Measurements from ENCODE around the gene PSORS1C1.
A peak's percentile ranks its signal among the peaks of the same experiment; 100 is the strongest.

Gene PSORS1C1

DNA sequence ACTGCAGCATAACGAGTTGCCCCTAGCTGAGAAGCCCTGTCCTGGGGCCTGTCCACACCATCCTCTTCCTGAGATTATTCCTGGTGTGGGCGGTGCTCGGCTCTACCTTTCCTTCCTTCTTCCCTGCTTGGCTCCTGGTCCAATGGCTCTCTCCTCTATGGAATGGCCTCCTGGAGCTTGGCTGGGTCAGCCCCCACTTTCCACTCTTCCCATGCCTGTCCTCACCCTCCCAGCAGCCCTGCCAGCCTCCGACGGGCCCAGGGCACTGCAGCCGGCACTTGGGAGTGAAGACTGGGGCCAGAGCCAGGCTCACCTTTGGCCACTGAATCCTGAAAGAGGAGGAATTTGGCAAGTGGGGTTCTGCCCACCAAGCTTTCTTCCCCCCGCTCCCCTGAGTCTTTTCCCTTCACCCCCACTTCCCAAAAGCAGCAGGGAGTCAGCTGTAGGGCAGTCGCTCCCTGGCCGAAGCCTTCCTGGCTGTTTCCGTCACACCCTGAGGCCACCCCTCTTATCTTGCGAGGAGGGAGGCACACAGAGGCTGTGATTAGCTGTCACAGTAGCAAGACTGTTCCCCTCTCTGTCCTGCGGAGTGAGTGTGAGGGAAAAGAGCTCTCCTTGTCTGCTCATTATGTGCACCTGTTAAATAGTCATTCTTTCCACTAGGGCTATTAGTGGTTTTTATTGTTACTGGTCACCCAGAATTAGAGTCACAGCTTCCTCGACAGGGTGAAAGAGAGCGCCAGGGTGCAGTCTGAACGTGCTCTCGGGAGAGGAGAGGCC, 12.0 kb downstream of the PSORS1C1 start:
- no peak for DNase-seq (ENCODE audit: low read depth)

DNA sequence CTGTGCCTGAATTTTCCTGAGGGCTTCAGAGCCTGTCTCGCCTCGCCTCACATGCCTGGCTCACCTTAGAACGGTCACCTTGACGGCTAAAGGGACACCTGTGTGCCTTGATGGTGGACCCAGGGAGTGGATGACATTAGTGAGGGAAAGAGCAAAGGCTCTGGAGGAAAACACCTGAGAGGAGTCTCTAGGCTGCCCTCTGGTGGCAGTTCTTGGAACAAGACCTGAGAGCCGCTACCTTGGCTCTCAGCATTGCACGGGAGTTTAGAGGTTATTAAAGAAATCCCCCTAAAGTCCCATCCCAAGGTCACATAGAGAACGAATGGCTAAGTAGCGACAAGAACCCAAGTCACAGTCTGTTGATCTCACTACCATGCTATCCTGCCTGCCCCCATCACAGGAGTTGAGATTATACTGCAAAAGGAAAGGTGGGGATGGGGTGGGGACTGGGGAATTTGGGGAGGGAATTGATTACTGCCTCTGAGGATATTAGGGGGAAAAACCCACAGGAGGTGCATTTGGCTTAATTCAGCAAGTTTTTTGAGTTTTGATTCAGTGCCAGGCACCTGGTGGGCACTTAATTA, 13.6 kb downstream of the PSORS1C1 start:
- DNase-seq (ENCODE audit: low read depth) = peak; percentile 63

DNA sequence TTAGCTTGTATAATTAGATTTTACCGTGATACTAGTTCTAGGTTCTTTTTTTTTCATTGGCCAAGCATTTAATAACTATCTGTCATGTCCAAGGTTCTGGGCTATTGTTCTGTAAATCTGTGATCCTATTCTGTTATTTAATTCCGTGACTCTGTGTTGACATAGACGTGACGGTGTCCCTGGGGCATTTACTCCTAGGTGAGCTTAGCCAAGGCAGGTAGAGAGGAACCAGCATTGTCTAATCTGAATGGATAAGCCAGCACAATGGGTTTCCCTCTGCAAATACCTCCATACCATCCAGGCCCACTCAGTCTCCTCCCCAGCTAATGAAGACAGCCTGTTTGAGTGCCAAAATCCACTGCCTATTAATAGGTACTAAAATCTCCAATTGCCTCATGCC, 14.5 kb downstream of the PSORS1C1 start:
- DNase-seq (ENCODE audit: low read depth) = no peak

DNA sequence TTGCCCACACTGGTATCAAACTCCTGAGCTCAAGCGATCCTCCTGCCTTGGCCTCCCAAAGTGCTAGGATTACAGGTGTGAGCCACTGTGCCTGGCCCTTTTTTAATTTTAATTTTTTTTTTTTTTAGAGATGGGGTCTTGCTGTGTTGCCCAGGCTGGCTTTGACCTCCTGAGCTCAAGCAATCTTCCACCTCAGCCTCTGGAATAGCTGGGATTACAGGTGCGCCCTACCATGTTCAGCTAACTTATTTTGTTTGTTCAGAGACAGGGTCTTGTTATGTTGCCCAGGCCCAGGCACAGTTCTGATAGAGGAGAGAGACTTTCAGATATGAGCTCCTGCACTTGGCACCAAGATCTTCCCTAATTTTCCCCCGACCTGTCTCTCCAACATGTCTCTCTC, 16.2 kb downstream of the PSORS1C1 start:
- DNase-seq (ENCODE audit: low read depth) = no peak

DNA sequence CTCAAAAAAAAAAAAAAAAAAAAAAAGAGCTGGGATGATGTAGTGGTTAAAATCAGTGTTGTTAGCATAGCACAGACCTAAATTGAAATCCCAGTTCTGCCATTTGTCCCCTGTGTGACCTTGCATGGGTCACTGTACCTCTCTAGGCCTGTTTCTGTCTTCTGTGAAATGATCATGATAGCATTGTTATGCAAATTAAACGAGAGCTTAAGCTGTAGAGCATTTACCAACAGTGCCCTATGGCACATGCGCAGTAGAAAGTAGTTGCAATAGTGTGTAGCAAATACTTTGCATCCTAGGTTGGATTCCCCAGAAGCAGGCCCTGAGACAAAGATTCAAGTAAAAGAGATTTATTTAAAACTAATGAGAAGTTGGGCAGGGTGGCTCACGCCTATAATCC, 17.0 kb downstream of the PSORS1C1 start:
- DNase-seq (ENCODE audit: low read depth) = no peak

DNA sequence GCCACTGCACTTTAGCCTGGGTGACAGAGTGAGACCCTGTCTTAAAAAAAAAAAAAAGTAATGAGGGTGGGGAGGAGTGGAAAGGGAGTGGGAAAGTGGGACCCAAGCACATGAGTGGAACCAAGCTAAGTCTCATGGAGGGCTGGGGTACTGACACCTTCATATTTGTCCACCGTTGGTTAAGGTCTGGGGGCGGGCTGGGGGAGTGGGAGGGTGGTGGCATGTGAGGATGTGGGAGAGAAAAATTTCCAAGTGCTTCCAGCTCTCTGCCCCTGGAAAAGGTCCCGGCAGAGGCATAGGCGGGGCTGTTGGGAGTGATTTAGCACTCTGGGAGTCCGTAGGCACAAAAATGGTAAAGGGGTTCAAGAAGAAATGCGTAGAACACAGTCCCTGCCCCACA, 18.2 kb downstream of the PSORS1C1 start:
- DNase-seq (ENCODE audit: low read depth) = no peak

DNA sequence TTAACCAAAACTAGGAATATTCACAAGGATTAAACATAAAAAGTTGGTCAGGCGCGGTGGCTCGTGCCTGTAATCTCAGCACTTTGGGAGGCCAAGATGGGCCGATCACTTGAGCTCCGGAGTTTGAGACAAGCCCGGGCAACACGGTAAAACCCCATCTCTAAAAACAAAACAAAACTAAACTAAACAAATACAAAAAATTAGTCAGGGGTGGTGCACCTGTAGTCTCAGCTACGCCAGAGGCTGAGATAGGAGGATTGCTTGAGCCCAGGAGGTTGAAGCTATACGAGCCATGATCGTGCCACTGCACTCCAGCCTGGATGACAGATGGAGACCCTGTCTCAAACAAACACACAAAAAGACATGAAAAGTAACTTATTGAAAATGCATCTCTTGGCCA, 21.1 kb downstream of the PSORS1C1 start:
- DNase-seq (ENCODE audit: low read depth) = no peak

DNA sequence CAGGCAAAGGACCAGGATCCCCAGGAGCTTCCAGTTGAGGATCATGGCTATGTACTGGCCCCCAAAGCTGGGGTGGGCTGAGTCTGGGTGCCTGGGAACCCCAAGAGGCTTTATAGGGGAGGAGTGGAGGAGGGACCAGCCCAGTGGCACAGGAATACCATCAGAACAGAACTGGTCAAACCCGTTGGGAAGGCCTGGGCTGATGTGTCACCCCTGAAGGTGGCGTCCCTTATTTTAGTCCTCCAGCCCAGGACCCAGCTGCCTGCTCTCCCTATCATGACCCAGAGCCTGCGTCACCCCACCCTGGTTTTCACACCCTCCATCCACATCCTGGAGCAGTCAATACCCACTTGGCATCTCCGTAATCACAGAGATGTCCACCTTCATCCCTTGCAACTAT, 24.4 kb downstream of the PSORS1C1 start, which contains the start of gene PSORS1C2:
Gene PSORS1C2 (minus strand): TSS at position 85 of the 400 bp plus-strand sequence. CDS start 40 bp downstream, at position 45.
- DNase-seq (ENCODE audit: low read depth) = no peak

DNA sequence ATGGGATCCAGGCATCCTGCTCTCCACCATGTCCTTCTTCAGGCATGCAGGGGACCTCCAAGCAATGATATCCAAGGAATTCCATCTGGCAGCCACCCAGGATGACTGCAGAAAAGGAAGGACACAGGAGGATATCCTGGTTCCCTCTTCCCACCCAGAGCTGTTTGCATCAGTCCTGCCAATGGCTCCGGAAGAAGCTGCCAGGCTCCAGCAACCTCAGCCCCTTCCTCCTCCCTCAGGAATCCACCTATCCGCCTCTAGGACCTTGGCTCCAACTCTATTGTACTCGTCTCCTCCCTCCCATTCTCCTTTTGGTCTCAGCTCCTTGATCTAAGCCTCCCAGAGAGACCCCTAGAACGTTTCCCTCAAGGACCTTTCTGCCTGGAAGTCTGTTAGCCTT, 25.0 kb downstream of the PSORS1C1 start:
- no peak for DNase-seq (ENCODE audit: low read depth)

DNA sequence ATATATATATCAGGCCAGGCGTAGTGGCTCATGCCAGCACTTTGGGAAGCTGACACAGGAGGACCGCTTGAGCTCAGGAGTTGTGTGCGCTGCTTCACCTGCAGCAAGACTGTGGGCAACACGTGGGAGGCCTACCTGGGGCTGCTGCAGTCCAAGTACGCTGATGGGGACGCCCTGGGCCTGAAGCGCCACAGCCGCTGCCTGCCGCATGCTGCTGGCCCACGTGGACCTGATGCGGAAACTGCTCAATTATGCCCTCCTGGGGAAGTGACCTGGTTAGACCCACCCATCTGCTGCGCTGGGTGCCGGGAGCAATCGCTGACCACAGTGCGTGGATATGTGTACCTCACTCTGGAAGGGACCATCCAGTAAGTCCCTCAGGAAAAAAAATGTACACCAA, 26.0 kb downstream of the PSORS1C1 start:
- no peak for DNase-seq (ENCODE audit: low read depth)

DNA sequence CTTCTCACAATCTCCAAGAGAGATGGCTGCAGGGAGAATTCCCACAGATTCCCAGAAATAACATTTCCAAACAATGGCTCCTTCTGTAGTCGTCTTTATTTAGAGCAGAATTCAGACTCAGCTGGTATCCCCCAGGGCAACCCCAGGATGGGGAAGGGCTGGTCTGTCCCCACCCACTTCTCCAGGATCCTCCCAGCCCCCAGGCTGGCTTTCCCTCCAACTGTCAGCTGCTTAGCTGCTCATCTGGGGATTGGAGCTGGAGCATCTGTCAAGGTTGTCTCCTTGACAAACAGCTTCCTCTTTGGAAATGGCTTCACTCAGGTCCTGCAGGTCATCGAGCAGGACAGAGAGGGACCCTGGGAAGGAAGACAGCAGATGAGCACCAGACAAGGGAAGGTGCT, 27.8 kb downstream of the PSORS1C1 start:
- no peak for DNase-seq (ENCODE audit: low read depth)

DNA sequence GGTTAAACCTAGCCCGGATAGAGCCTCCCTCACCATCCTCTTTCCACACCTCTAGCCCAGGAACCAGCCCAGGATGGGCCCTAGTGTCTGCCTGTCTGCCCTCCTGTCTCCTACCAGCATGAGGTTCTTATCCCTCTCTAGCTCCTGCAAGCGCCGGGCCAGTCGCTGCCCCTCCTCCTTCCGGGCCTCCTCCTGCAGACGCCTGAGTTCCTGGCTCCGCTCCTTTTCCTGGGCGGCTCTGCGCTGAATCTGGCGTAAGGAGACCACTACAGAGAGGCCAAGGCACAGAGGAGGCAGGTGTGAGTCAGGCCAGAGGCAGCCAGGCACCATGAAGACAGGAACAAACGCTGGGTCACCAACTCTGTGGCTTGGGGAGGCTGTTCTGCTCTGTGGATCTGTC, 28.5 kb downstream of the PSORS1C1 start:
- DNase-seq (ENCODE audit: low read depth) = no peak

DNA sequence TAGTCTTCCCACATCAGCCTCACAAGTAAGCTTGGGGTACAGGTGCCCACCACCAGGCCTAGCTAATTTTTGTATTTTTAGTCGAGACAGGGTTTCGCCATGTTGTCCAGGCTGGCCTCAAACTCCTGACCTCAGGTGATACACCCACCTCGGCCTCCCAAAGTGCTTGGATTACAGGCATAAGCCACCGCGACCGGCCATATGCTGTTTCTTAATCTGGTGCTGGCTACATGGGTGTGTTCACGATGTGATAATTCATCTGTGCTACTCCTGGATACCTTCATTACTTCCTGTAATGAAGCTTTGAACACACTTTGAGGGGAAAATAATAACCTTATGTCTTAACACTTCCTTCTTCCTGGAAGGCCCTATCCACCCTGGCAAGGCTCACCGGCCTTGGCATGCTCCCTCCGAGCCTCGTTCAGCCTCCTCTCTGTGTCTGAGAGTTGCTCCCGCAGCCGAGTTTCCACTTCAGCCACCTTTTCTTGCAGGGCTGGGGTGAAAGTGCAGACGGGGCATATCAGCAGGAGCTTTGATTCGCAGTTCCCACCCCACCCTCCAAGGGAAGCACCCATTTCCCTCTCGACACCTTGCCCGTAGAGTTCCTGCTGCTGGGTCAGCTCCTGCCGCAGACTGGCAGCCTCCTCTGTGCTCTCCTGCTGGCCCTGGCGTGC, 29.8 kb downstream of the PSORS1C1 start:
- no peak for DNase-seq (ENCODE audit: low read depth)

DNA sequence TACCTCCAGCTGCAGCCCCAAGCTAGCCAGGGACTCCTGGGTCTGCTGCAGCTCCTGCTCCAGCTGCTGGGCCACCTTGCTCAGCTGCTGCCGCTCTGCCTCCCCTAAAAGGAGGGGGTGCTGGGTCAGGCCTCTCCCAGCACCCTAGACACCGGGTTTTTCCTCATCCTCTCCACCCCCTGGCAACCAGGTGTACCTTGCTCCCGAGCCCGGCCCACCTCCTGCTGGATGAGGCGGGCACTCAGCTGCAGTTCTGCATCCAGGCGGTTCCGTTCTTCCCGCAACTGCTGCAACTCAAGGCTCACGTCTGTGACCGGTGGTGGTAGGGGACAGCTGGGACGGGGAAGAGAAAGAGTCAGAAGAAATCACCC, 30.4 kb downstream of the PSORS1C1 start:
- no peak for DNase-seq (ENCODE audit: low read depth)

DNA sequence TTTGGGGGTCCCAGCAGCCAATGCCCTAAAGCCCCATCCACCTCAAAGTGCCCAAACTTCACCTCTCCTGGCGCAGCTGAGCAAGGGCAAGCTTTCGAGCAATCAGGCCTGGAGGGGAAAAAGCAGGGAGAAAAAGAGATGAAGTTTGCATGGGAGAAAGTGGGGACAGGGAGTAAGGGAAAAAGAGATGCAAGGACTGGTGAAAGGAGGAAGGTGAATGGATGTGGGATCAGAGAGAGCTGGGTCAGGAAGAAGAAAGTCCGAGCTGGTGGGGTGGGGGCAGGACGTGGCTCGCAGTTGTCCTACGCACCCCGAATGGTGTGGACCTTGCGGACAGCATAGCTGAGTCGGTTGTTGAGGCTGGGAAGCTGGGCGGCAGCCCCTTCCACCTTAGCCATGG, 30.8 kb downstream of the PSORS1C1 start:
- no peak for DNase-seq (ENCODE audit: low read depth)

DNA sequence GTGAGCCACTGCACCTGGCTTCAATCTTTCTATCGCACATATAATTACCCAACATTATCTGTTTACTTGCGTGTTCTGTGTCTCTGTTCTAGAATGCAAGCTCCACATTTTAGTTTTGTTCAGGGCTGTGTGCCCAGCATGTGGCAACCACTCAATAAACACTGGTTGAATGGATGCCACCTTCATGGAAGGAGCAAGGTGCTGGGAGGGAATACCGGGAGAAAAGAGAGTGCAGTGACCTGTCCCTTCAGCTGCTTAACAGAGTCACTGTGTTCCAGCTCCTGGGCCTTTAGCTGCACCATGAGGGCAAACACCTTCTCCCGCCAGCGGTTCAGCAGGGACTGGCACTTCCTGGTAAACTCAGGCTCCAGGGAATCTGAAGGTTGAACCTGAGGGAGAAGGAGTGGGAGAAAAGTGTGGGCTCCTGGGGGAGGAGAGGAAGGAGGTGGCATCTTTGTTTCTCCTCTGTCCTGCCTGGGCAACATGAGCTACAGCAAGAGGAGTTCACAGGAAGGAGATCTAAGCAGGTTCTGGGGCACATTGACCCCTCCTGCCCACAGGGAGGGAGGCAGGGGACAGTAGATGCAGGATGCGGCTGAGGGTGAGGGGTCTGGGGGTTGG, 35.3 kb downstream of the PSORS1C1 start:
- DNase-seq (ENCODE audit: low read depth) = no peak

DNA sequence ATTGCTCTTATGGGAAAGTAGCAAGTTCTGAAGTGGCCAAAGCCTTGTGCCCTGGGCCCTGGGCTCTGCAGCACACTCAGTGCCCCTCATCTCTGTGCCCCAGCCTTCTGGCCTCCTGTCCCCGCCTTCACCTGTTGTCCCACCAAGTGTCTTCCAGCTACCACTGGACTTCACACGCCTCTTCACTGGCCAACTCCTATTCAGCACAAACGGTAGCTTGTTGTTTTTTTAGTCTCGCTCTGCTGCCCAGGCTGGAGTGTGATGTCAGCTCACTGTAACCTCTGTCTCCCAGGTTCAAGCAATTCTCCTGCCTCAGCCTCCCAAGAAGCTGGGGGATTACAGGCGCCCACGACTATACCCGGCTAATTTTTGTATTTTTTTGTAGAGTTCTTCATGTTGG, 38.2 kb downstream of the PSORS1C1 start:
- DNase-seq (ENCODE audit: low read depth) = no peak

DNA sequence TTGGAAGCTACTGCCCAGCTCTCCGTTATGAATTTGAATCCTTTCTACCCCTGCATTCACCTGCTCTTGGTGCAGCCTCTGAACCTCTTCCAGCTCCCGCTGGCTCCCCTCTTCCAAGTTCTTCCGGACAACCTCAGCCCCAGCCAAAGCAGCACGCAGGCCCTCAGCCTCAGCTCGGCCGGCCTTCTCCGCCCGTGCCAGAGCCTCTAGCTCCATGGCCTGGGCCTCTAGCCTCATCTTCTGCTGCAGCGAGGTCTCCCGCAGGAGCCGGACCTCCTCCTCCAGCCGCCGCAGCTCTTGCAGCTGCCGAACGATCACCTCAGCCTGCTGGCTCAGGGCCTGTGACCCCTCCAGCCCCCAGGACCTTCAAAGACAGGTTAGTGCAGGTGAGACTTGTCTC, 39.8 kb downstream of the PSORS1C1 start:
- no peak for DNase-seq (ENCODE audit: low read depth)

DNA sequence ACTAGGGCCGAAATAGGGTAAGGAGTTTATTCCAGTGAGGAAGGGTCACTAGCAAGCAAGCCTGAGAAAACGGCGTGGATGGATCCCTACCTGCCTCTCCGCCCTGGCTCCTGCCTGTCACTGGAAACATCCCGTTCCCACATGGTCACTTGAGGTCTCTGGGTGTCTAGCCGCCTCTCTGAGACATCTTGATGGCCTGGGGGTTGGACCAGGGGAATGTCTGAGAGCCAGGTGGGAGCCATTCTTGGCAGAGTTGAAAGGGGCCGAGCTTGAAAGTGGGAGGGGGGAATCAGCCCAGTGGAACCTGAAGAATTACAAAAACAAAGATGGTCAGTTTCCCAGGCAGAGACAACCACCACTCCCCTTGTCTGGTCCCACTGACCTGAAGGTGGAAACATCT, 42.0 kb downstream of the PSORS1C1 start:
- no peak for DNase-seq (ENCODE audit: low read depth)

DNA sequence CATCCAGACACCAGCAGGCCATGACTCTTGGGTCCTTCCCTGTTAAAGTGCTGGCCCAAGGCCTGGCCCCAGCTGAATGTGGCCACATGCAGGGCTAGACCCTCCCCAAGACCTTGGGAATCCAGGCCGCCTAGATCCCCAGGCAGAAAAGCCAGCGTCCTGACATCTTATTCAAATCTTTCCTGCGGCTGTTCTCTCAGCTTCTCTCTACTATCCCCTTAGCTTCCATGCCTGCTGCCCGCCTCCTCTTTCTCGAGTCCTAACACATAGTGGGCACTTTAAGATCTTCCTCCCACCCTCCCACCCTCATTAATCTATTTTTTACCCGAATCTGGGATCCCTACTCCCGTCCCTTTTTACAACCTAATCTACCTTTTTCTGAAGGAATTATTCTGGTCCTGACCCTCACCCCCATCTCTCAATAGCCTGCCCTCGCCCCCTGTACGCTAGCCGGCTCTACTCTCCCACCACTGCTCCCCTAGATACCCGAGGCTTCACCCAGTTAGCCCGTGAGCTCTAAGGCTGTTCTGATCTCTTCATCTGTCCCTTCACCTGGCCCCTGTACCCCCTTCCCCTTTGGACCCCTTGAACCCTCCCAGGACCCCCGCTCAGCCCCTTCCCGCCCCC, 43.0 kb downstream of the PSORS1C1 start, which contains the start of gene CCHCR1:
Gene CCHCR1 (minus strand): TSS at position 290 of the 627 bp plus-strand sequence. CDS start 202 bp downstream, at position 88.
- no peak for DNase-seq (ENCODE audit: low read depth)

DNA sequence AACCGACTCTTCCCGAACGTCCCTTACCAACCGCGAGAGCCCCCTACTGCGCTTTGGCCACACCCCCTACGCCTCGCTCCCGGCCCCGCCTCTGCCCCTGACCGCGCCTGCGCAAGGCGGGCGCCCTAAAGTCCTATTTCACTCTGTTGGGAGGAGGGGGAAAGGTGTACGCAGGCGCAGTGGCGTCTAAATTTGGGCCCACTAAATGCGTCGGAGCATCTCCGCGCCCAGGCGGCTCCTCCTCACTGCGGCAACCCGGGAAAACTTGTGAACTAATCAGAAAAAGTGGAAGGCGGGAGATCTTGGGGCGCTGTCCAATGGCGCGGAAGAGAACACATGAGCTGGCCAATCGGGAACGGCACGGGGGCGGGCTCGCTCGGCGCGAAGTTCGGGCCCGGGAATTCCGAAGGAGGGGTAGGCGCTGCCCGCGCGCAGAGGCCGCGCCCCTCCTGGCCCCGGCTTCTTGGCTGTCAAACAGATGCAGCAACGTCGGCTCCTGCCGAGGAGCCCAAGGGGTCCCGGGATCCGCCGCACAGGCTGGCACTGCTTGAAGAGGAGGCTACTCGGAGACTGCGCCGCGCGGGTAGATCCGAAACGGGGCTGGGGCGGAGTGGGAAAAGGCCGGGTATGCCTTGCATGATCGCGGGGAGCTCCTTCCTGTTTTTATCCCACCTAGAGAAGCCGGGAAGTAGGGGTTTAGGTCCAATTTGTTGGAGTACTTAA, 43.7 kb downstream of the PSORS1C1 start, which contains the start of gene TCF19:
Gene TCF19 (plus strand): TSS at position 450 of the 723 bp plus-strand sequence. CDS start 881 bp downstream, outside the sequence.
- peak; percentile 100 for DNase-seq (ENCODE audit: low read depth)
